Natural killer cell (primary cell): Measurements from ENCODE around the gene MUC2. TPM values are rescaled to one million over a fixed set of nuclear protein-coding genes. Genes with fewer than 3 reads are reported as not detected.

Experiments
- ATAC-seq, 3 donors: fragments of 150-1000 bp in 2 of 3; fragments of 200-7000 bp in 1 of 3; cut with Tn5 transposase; 1 replicate in 1 of 3; 2 replicates in 2 of 3; pipeline ENCODE4 v1.10.0; 2021; ENCODE audit warnings: mild to moderate bottlenecking in 2 of 3, moderate library complexity in 2 of 3
- DNase-seq, 2 donors: peaks; one replicate each; pipeline versions ENCODE4 v3.0.0 to v3.0.0-alpha.2; 2013 to 2021; ENCODE audit warnings: mixed read lengths in 1 of 2
- H3K27ac ChIP-seq: one replicate; pipeline ENCODE4 v1.5.1; 2013; ENCODE audit warnings: mild to moderate bottlenecking, low read length
- H3K27me3 ChIP-seq: one replicate; pipeline ENCODE4 v1.6.1; 2013; ENCODE audit warnings: low read length; ENCODE audit not compliant: control insufficient read depth, insufficient read depth
- H3K36me3 ChIP-seq: one replicate; pipeline ENCODE4 v1.6.1; 2013; ENCODE audit warnings: low read length; ENCODE audit not compliant: control insufficient read depth, insufficient read depth
- H3K4me1 ChIP-seq: one replicate; pipeline ENCODE4 v1.6.1; 2013; ENCODE audit warnings: low read length; ENCODE audit not compliant: control insufficient read depth, insufficient read depth
- H3K4me3 ChIP-seq: one replicate; pipeline ENCODE4 v1.5.1; 2013; ENCODE audit warnings: low read length
- H3K9me3 ChIP-seq: one replicate; pipeline ENCODE4 v1.6.1; 2013; ENCODE audit warnings: low read length; ENCODE audit not compliant: control insufficient read depth, insufficient read depth
- H3K27ac Mint-ChIP-seq, 2 donors: one replicate each; pipeline ENCODE4 v1.8.0; 2022; ENCODE audit warnings: mild to moderate bottlenecking in 2 of 2, mixed read lengths in 2 of 2, moderate library complexity in 1 of 2
- H3K27me3 Mint-ChIP-seq, 2 donors: one replicate each; pipeline ENCODE4 v1.8.0; 2022; ENCODE audit warnings: low read depth in 2 of 2, mixed read lengths in 2 of 2
- H3K36me3 Mint-ChIP-seq: one replicate; pipeline ENCODE4 v1.8.0; 2022; ENCODE audit warnings: mixed read lengths
- H3K4me1 Mint-ChIP-seq, 2 donors: one replicate each; pipeline ENCODE4 v1.8.0; 2022; ENCODE audit warnings: mixed read lengths in 2 of 2
- H3K4me3 Mint-ChIP-seq: one replicate; pipeline ENCODE4 v1.8.0; 2022; ENCODE audit warnings: mild to moderate bottlenecking, moderate library complexity, mixed read lengths
- H3K9me3 Mint-ChIP-seq, 2 donors: one replicate each; pipeline ENCODE4 v1.8.0; 2022; ENCODE audit warnings: mixed read lengths in 2 of 2
- WGBS: methylation state at CpG from one replicate; pipeline ENCODE4 v1.1.7; 2013; ENCODE audit warnings: missing lambda C conversion rate; ENCODE audit not compliant: insufficient coverage; 5-methylcytosine and 5-hydroxymethylcytosine counted together
- intact Hi-C: fragments of 100-400 bp; cut with micrococcal nuclease; formaldehyde crosslinking; loops from one replicate; pipeline ENCODE4 v1.14.2; 2022
- total RNA-seq, 4 donors: library from RNA; stranded (reverse); fragments of 120-200 nt in 1 of 4; gene quantifications; one replicate each; pipeline versions ENCODE4 v1.2.3 to v1.2.4, GENCODE V29; 2013 to 2022
- TF ChIP-seq, protein P1 (sequence below): fragments of 200-600 bp; IDR thresholded peaks from one replicate; pipeline ENCODE4 v1.8.0; 2022; ENCODE audit warnings: antibody characterized with exemption

Gene MUC2
- total RNA-seq, 3 donors from 2014 or later (not counting 1 experiment from before 2014, with no cell fraction given) = not detected

GRCh38 chr11:1062075-1062820 lies 12.4 kb upstream of the MUC2 start:
- H3K36me3 ChIP-seq = no peaks in the 10 kb centered on the region
- H3K4me1 Mint-ChIP-seq = no peaks in the 10 kb centered on the region

GRCh38 chr11:1064167-1064566 lies 10.5 kb upstream of the MUC2 start:
- Histone ChIP-seq H3K9me3 (no peaks in the 10 kb centered on the region), H3K27ac (no peak overlapping the region), H3K36me3 (no peaks in the 10 kb centered on the region), H3K4me1 (no peaks in the 10 kb centered on the region), H3K4me3 (no peak overlapping the region), H3K27me3 (no peaks in the 10 kb centered on the region)
- Mint-ChIP-seq H3K27me3 (peaks cover 10 to 29% of the 10 kb centered on the region in 2 donors), H3K4me3 (no peak overlapping the region), H3K9me3 (peaks cover 0 to 2% of the 10 kb centered on the region in 2 donors), H3K36me3 (no peaks in the 10 kb centered on the region), H3K4me1 (no peaks in the 10 kb centered on the region), H3K27ac (no peak overlapping the region)
- ATAC-seq (no peak), DNase-seq (no peak)
- WGBS = 43% methylated on average over 3 of the region's 3 CpGs
- intact Hi-C loops = no loop called here
- TF ChIP-seq, protein P1, sequence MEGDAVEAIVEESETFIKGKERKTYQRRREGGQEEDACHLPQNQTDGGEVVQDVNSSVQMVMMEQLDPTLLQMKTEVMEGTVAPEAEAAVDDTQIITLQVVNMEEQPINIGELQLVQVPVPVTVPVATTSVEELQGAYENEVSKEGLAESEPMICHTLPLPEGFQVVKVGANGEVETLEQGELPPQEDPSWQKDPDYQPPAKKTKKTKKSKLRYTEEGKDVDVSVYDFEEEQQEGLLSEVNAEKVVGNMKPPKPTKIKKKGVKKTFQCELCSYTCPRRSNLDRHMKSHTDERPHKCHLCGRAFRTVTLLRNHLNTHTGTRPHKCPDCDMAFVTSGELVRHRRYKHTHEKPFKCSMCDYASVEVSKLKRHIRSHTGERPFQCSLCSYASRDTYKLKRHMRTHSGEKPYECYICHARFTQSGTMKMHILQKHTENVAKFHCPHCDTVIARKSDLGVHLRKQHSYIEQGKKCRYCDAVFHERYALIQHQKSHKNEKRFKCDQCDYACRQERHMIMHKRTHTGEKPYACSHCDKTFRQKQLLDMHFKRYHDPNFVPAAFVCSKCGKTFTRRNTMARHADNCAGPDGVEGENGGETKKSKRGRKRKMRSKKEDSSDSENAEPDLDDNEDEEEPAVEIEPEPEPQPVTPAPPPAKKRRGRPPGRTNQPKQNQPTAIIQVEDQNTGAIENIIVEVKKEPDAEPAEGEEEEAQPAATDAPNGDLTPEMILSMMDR = no peak

More at GRCh38 chr11:1062075-1062820, 12.4 kb upstream of the MUC2 start:
- Mint-ChIP-seq H3K4me3 (no peak overlapping the region), H3K27me3 (peaks cover 17 to 31% of the 10 kb centered on the region in 2 donors), H3K9me3 (peaks cover 0 to 2% of the 10 kb centered on the region in 2 donors), H3K36me3 (no peaks in the 10 kb centered on the region), H3K27ac (no peak overlapping the region)
- no peaks in the 10 kb centered on the region for H3K9me3 ChIP-seq
- no peak overlapping the region for H3K27ac ChIP-seq
- no peaks in the 10 kb centered on the region for H3K27me3 ChIP-seq
- 44% methylated on average over 9 of the region's 9 CpGs for WGBS
- TF ChIP-seq, protein P1 = no peak
- H3K4me1 ChIP-seq = no peaks in the 10 kb centered on the region
- intact Hi-C loops = no loop called here
- ATAC-seq (no peak), DNase-seq (no peak)
- H3K4me3 ChIP-seq = no peak overlapping the region

- H3K9me3 Mint-ChIP-seq = no peaks in the 10 kb centered on the region
- Histone ChIP-seq H3K36me3 (no peaks in the 10 kb centered on the region), H3K9me3 (no peaks in the 10 kb centered on the region), H3K4me1 (no peaks in the 10 kb centered on the region), H3K4me3 (no peak overlapping the region), H3K27ac (no peak overlapping the region), H3K27me3 (no peaks in the 10 kb centered on the region)
- no peak overlapping the region for H3K4me3 Mint-ChIP-seq
- H3K4me1 Mint-ChIP-seq = no peaks in the 10 kb centered on the region
- H3K27ac Mint-ChIP-seq = no peak overlapping the region
- H3K27me3 Mint-ChIP-seq = peaks cover 10 to 16% of the 10 kb centered on the region in 2 donors
- DNase-seq (no peak), ATAC-seq (no peak)
- intact Hi-C loops = no loop called here
- WGBS = 84% methylated on average over 7 of the region's 8 CpGs
- TF ChIP-seq, protein P1 = no peak
- no peaks in the 10 kb centered on the region for H3K36me3 Mint-ChIP-seq
Measured at GRCh38 chr11:1067812-1068496, 6.7 kb upstream of the MUC2 start.
